Stimulated activated naive CD8-positive, alpha-beta T cell treated with anti-CD3 and anti-CD28 coated beads, Interleukin-15, amount 100 ng/mL, for 72 hours (primary cell): Measurements from ENCODE around the gene MLLT3.

Experiments used
- ATAC-seq: fragments of 150-1000 bp; cut with Tn5 transposase; 2 replicates; pipeline ENCODE4 v1.10.0; 2021; ENCODE audit warnings: mild to moderate bottlenecking, moderate library complexity
- DNase-seq, 2 donors: peaks; one replicate each; pipeline ENCODE4 v3.0.0; 2021 to 2022
- H3K27ac Mint-ChIP-seq, 2 donors: one replicate each; pipeline ENCODE4 v1.8.0; 2022; ENCODE audit warnings: mild to moderate bottlenecking in 2 of 2, mixed read lengths in 2 of 2, moderate library complexity in 2 of 2
- H3K27me3 Mint-ChIP-seq: one replicate; pipeline ENCODE4 v1.8.0; 2022; ENCODE audit warnings: mixed read lengths
- H3K4me1 Mint-ChIP-seq: one replicate; pipeline ENCODE4 v1.8.0; 2022; ENCODE audit warnings: mild to moderate bottlenecking, mixed read lengths
- H3K4me3 Mint-ChIP-seq, 2 donors: one replicate each; pipeline ENCODE4 v1.8.0; 2022; ENCODE audit warnings: mild to moderate bottlenecking in 2 of 2, mixed read lengths in 2 of 2, moderate library complexity in 1 of 2
- H3K9me3 Mint-ChIP-seq, 2 donors: one replicate each; pipeline ENCODE4 v1.8.0; 2022; ENCODE audit warnings: mixed read lengths in 2 of 2

The MLLT3 gene

DNA sequence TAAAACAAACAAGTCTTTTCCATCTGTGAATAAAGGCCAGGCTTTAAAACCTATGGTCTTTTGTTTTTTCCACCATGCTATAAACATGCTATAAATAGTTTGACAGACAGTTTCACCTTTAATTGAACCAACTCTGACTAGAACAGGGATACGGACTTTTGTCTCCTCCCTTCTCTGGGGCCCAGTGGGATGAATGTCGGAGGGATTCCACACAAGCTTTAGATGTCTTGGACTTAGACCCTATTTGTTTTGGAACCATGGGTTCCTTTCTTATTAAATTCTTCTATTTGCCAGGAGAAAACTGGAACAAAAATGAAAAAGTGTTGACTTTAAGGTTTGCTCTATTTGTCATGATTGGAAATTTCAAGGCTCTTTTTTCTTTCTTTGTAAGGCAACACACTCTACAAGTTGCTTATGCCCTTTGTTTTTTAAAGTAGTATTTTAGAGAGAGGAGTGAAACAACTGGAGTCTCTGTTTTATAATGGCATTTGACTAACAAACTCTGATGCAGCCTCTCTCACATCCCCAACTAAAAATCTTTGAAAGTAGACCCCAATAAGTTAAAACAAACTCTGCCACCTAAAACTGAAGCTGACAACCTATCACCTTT, 145.3 kb downstream of the MLLT3 start:
- H3K27ac Mint-ChIP-seq = no peak overlapping the region
- DNase-seq = no peak
- H3K4me1 Mint-ChIP-seq = peaks cover 50% of the 10 kb centered on the region
- peaks cover 0 to 6% of the 10 kb centered on the region in 2 donors for H3K9me3 Mint-ChIP-seq
- H3K4me3 Mint-ChIP-seq = no peak overlapping the region
- no peak for ATAC-seq
- H3K27me3 Mint-ChIP-seq = no peaks in the 10 kb centered on the region

DNA sequence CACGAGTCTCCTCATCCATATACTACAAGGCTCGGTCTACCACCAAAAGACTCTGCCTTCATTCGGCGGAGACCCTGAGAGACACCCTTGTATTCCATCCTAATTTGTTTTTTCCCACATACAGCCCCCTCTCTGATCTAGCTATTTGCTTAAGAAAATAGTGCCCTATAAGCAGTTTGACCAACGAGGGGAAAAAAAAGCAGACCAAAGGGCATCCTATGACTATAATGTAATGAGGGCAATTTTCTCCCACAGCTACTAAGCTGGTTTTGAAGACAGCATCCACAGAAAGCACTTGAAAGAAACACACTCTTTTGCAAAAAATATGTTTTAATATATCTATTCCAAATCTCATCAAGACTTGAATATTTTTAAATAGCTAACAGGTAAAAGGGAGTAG, 147.8 kb downstream of the MLLT3 start:
- Mint-ChIP-seq H3K4me3 (no peak overlapping the region), H3K27ac (no peak overlapping the region), H3K9me3 (no peaks in the 10 kb centered on the region), H3K27me3 (no peaks in the 10 kb centered on the region), H3K4me1 (peaks cover 30% of the 10 kb centered on the region)
- ATAC-seq = no peak
- DNase-seq = no peak

DNA sequence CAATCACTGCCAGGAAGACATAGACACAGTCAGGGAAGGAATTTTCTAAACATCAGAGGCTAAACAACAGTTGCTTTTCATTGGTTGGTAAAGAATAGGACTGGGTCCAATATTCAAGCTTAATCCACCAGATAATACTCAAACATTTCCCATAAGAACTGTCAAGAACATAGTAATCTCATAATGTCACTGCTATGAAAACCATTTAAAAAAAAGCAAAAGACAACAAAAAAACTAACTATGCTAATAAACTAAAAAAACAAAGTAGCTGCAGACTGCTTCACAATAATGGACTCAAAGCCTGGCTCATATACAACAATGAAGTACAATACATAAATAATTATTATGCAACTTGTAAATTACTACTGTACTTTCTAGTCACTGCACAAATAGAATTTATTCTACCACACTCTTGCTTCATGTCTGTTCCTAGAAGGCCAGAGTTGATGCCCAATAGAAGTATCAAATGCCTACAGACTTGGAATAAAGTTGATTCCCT, 148.7 kb downstream of the MLLT3 start:
- H3K4me3 Mint-ChIP-seq = no peak overlapping the region
- H3K27ac Mint-ChIP-seq = no peak overlapping the region
- no peak for DNase-seq
- no peak for ATAC-seq
- H3K27me3 Mint-ChIP-seq = no peaks in the 10 kb centered on the region
- peaks cover 22% of the 10 kb centered on the region for H3K4me1 Mint-ChIP-seq
- no peaks in the 10 kb centered on the region for H3K9me3 Mint-ChIP-seq

DNA sequence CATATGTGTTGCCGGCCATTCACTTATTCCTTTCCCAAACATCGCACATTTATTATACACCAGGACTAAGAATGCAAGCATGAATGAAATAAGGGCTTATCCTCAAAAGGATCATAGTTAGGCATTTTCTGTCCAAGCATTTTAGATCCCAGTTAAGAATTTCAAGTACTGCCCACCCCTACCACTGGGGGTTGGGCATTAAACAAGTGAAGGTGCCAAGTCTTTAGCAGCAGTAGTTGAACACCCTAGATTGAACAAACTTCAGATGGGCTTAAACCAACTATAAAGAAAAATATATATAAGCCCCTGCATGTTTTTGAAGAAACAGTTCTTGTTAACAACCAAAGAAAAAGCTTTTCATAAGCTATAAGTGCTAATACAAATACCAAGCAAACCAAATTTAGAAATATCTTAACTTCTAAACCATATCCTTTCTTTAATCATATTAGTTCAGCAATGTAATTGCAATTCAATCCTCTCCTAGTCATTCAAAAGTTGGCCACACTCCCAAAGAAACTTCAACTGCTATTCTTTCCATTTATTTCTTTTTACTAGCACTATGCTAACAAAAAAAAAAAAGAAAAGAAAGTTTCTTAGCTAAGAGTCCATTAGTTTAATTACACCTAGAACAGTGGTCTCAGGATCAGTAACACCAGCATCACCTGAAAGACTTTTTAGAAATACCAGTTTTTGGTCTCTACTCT, 149.8 kb downstream of the MLLT3 start:
- no peak overlapping the region for H3K27ac Mint-ChIP-seq
- no peak for ATAC-seq

DNA sequence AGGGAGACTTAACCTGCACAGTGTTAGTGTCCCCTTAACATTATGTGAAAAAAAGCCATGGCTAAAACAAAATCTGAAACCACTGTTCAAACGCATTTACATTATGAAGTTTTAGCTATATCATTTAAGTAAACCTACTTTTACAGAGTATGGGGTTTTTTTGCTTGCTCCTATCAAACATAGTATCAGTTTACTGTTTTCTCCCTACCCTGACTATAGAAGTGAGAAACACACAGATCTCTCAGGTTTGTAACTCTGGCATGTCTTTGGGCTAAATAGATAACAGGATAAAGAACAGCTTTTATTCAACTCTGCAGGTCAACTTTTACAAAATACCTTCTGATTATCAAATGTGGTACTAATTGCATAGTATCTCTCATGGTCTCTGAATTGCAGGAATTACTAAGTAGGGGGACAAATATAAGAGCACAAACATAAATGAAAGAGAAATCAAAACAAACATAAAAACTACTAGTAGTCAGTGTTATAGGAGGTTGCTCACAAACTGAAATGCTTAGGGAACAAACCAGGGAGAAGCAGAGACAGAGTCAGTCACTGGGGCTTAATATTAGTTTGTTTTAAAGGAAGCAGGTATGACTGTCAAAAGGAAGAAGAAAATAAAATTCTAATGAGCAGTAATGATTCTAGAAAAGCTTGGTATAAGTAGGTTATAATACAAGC, 155.8 kb downstream of the MLLT3 start:
- no peaks in the 10 kb centered on the region for H3K9me3 Mint-ChIP-seq
- DNase-seq (no peak), ATAC-seq (no peak)
- no peak overlapping the region for H3K4me3 Mint-ChIP-seq
- peak overlapping the region in 1 of 2 donors; percentile 12 for H3K27ac Mint-ChIP-seq
- peaks cover 37% of the 10 kb centered on the region for H3K4me1 Mint-ChIP-seq
- no peaks in the 10 kb centered on the region for H3K27me3 Mint-ChIP-seq

More for the DNA sequence above, 149.8 kb downstream of the MLLT3 start:
- Mint-ChIP-seq H3K4me3 (no peak overlapping the region), H3K27me3 (no peaks in the 10 kb centered on the region), H3K9me3 (no peaks in the 10 kb centered on the region), H3K4me1 (peaks cover 16% of the 10 kb centered on the region)
- no peak for DNase-seq

DNA sequence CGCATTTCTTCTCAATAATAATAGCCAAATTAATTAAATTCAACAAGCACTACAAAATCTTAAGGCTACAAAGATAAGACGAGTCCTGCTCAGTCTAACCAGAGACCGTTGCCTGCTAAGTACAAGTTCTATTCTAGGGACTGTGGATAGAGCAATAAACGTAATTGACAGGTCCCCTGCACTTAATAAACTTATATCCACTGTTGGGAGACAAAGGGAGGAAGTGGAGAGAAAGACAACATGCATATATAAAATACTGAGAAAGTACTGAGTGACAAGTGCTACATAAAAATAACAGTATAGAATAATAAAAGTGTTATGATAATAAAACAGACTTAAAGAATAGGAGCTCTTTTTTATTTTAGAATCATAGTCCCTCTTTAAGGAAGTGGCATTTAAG, 158.1 kb downstream of the MLLT3 start:
- no peak overlapping the region for H3K27ac Mint-ChIP-seq
- no peaks in the 10 kb centered on the region for H3K27me3 Mint-ChIP-seq
- no peaks in the 10 kb centered on the region for H3K9me3 Mint-ChIP-seq
- H3K4me1 Mint-ChIP-seq = peaks cover 51% of the 10 kb centered on the region
- ATAC-seq (no peak), DNase-seq (no peak)
- H3K4me3 Mint-ChIP-seq = no peak overlapping the region

DNA sequence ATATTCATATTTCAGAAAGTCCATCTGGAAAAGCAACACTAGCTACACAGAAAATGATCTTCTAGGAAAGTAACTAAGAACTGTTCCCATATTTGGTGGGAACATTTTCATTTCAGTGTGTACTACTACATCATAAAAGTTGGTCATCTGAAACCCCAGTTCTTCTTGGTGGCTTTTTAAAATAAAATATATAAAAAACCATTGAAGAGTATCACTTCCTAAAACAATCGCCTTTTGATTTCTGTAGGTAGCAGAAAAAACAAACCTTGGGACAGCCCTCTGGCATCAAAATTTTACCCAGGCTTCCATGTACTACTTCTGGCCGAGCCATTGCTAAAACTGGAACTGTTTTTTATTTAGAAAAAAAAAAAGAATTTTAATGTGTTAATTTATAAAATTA, 158.5 kb downstream of the MLLT3 start:
- H3K4me1 Mint-ChIP-seq = peaks cover 55% of the 10 kb centered on the region

DNA sequence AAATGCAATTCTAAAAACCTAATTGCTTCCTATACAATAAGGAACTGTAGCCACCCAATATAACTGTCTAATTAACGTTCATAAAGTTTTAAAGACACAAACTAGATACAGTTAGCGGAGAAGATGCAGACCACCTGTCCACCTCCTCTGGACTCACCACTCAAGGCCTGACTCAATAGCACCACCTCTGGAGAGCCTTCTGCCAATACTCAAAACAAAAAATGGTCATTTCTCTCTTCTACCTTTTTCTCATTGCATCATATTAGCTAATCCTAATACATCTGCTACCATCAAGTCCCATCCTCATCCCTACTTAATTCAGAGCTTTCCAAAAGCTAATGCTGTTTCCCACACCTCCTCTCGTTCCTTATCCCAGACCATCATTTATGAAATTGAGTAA, 159.9 kb downstream of the MLLT3 start:
- Mint-ChIP-seq H3K4me3 (no peak overlapping the region), H3K27ac (no peak overlapping the region), H3K27me3 (no peaks in the 10 kb centered on the region), H3K4me1 (peaks cover 62% of the 10 kb centered on the region), H3K9me3 (no peaks in the 10 kb centered on the region)
- no peak for ATAC-seq
- no peak for DNase-seq

More for the DNA sequence above, 158.5 kb downstream of the MLLT3 start:
- ATAC-seq = no peak
- DNase-seq = no peak
- H3K27me3 Mint-ChIP-seq = no peaks in the 10 kb centered on the region
- no peak overlapping the region for H3K4me3 Mint-ChIP-seq
- no peak overlapping the region for H3K27ac Mint-ChIP-seq
- no peaks in the 10 kb centered on the region for H3K9me3 Mint-ChIP-seq

DNA sequence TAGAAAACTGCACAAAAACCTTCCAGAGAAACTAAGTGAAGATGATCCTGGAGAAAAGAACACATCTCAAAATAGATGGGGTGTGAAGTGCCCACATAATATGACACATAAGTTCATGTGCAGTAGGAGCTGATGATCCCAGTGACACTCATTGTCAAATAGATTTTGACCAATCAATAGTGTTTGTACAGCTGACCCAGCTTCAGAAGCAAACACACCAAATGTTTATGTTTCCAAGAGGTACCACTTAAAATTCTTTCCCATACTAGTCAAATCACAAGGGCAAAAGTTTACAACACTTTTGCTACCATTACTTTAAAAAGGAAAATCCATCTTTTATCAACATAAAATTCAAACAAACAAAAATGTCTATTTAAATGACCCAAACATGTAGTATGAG, 175.0 kb downstream of the MLLT3 start:
- ATAC-seq (no peak), DNase-seq (no peak)
- Mint-ChIP-seq H3K9me3 (no peaks in the 10 kb centered on the region), H3K27ac (no peak overlapping the region), H3K4me3 (no peak overlapping the region), H3K4me1 (peaks cover 12% of the 10 kb centered on the region), H3K27me3 (no peaks in the 10 kb centered on the region)

DNA sequence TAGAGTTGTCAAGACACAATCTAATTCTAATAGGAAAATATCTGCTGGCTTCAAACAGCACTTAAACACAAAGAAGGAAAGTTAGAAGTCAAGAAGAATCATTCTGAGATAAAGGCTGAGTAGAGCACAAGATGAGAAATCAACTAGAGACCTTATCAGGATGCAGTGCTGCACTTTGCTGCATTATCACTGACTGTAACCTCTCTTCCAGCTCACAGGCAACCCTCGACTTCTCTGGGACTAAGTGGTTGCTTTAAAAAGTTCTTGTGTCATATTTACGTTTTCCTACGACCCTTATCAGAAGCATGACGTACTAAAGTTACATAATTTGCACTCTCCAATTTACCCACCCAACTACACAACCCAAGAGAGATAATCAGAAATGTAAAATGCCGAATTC, 176.1 kb downstream of the MLLT3 start:
- no peaks in the 10 kb centered on the region for H3K9me3 Mint-ChIP-seq
- ATAC-seq (no peak), DNase-seq (no peak)
- peaks cover 22% of the 10 kb centered on the region for H3K4me1 Mint-ChIP-seq
- H3K27ac Mint-ChIP-seq = no peak overlapping the region
- no peak overlapping the region for H3K4me3 Mint-ChIP-seq
- H3K27me3 Mint-ChIP-seq = no peaks in the 10 kb centered on the region

DNA sequence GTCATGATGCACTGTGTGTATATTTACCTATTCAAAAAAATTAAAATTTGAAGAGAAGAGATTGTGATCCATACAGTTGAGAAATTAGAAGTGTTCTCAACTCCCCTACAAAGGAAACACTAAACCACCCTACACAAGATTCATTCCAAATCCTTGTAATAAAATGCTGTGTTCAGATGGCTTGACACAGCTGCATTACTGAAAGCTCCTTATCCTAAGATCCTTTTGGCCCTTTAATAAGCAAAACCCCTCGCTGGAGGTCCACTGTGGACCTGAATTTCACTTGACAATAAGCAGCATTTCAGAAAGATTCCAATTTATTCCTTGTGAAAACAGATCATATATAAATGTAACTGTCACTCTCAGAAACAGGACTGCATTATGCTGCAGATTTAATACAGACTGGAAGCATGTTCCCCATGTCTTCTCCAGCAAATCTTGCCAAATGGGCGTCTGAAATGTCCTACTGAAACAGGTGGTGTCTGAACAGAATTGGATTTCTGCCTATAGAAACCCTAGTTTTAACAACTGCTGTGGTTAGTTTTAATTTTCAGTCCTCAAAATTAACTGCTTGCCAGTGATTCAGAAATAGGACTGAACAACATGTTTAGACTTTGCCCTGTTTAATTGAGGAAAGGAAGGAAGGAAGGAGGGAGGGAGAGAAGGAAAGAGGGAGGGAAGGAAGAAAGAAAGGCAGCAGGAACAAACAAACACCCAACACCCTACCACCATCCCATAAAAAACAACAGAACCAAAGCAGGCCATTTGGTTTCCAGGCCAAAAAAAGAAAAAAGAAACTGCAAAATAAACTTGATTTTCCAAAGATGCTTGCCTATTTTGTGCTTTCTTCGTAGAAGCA, 179.6 kb downstream of the MLLT3 start:
- DNase-seq (no peak), ATAC-seq (no peak)
- no peaks in the 10 kb centered on the region for H3K9me3 Mint-ChIP-seq
- peaks cover 36% of the 10 kb centered on the region for H3K4me1 Mint-ChIP-seq
- H3K27me3 Mint-ChIP-seq = no peaks in the 10 kb centered on the region
- H3K27ac Mint-ChIP-seq = peak overlapping the region in 1 of 2 donors; percentile 49
- H3K4me3 Mint-ChIP-seq = no peak overlapping the region

DNA sequence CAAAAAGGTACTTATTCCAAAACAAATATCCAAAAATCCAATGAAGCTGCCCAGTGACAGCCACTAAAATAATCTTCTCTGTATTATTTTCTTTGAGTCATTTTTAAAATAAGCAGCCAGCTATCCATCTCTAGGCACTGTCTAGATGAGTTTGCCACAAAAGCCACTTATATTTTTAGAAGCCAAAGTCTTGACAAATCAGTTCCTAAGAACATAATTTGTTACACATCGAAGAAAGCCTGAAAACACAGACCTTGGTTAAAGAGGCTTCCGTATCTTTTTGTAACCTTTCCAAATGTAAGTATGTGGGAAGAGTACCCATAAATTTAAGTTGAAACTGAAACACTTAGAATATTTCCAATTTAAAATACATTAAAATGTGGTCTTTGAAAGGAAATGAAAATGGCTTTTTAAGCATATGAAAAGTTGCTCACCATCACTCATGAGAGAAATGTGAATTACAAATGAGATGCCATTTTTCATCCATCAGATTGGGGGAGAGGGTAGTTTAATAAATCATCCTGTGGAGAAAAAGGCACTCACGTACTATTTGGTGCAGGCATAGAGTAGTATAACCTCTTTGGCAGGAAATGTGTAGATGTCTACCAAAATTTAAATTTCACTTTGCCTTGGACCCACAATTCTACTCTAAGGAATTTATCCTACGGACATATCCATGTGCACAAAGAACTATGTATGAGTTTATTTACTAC, 180.4 kb downstream of the MLLT3 start:
- no peaks in the 10 kb centered on the region for H3K9me3 Mint-ChIP-seq
- H3K4me3 Mint-ChIP-seq = peak overlapping the region; percentile 18 to 47
- H3K4me1 Mint-ChIP-seq = peaks cover 36% of the 10 kb centered on the region
- H3K27me3 Mint-ChIP-seq = no peaks in the 10 kb centered on the region
- peak overlapping the region in 1 of 2 donors; percentile 8 for H3K27ac Mint-ChIP-seq
- DNase-seq (no peak), ATAC-seq (no peak)

DNA sequence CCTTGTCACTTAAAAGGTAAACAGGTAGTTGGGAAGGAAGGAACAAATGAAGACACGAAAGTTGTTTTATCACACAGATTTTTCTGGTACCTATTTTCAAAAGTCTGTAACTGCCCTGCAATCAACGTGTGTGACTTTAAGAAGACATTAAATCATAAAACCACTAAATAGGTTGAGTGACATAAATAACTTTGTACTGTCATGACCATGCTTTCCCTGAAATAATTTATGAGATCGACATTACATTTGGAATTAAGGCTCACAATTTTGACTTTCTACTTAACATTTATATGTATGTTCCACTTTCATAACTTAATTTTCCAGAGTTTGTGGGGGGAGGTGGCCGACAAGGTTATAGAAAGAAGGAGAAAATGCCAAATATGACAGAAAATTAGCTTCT, 181.1 kb downstream of the MLLT3 start:
- Mint-ChIP-seq H3K27ac (peak overlapping the region in 1 of 2 donors; percentile 12), H3K4me3 (peak overlapping the region; percentile 45 to 47), H3K27me3 (no peaks in the 10 kb centered on the region), H3K9me3 (no peaks in the 10 kb centered on the region), H3K4me1 (peaks cover 36% of the 10 kb centered on the region)
- DNase-seq (no peak), ATAC-seq (no peak)

DNA sequence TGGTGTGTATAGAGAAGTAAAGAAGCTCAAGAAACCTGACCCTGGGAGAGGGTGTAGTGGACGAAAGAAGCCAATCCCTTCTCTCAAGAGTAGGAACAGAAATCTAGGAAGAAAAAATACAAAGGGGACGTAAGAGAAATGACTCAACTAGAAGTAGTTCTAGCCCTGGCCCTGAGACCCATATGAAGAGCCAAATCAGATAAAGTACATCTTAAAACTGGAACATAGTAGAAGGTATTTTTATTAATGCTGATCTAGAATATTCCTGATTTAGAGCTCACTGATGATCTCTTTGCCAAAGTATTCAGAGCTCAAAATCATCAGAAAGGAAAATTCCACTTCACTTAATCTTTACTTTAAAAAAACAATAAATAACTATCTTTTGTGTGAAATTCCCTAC, 184.8 kb downstream of the MLLT3 start:
- H3K4me3 Mint-ChIP-seq = no peak overlapping the region
- no peak overlapping the region for H3K27ac Mint-ChIP-seq
- peaks cover 26% of the 10 kb centered on the region for H3K4me1 Mint-ChIP-seq
- DNase-seq (no peak), ATAC-seq (no peak)
- no peaks in the 10 kb centered on the region for H3K9me3 Mint-ChIP-seq
- H3K27me3 Mint-ChIP-seq = no peaks in the 10 kb centered on the region
